Measurements from ENCODE around the gene EHD2. TPM values are rescaled to one million over a fixed set of nuclear protein-coding genes. Genes with fewer than 3 reads are reported as not detected.

The EHD2 gene
- total and polyA plus RNA-seq, 2 of the 13 experiments (the other 11 are each of a cell fraction or from before 2014, with no cell fraction given): 0.09 to 0.28 TPM

DNA sequence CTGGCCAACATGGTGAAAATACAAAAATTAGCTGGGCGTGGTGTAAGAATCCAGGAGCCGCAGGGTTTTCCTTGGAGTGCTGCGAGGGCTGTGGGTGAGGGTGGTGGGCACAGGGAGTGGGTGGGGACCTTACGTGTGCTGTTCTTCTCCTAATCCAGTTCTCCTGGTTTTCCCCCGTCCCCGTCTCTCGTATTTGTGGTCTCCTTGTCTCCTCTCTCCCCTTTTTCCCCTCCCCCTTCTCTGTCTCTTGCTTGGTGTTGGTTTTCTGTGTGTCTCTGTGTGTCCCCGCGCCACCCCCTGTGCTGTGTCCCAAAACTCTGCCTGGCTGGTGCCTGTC lies 67.0 kb downstream of the EHD2 start:
- intact Hi-C loops (cut with micrococcal nuclease; ENCODE audit: unreplicated experiment) (no loop called here), in situ Hi-C loops (cut with HindIII; ENCODE audit: extremely low pct_ligation_motif_present, low pct_unique_long_range_greater_than_20kb) (no loop called here)
- H3K4me2 ChIP-seq (ENCODE audit: low read depth, low read length): peak overlapping the region; percentile 94; the same call in 1 of the 2 replicates
- 96% methylated on average over 9 of the region's 9 CpGs for WGBS (ENCODE audit: low lambda C conversion rate)
- TF ChIP-seq ZNF34 (CRISPR knock-in tag; IDR thresholded peaks at IDR 0.05; ENCODE audit: borderline replicate concordance) (no peak), MXD4 (CRISPR knock-in tag; IDR thresholded peaks at IDR 0.05) (no peak), ZNF629 (CRISPR knock-in tag; conservative IDR thresholded peaks at IDR 0.05) (no peak), RFX1 (IDR thresholded peaks at IDR 0.05) (no peak)
- TF ChIP-seq, protein P1, sequence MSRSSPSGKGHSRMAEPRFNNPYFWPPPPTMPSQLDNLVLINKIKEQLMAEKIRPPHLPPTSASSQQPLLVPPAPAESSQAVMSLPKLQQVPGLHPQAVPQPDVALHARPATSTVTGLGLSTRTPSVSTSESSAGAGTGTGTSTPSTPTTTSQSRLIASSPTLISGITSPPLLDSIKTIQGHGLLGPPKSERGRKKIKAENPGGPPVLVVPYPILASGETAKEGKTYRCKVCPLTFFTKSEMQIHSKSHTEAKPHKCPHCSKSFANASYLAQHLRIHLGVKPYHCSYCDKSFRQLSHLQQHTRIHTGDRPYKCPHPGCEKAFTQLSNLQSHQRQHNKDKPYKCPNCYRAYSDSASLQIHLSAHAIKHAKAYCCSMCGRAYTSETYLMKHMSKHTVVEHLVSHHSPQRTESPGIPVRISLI (CRISPR knock-in tag; IDR thresholded peaks at IDR 0.05; ENCODE audit: borderline replicate concordance): no peak
- H3K36me3 ChIP-seq (replicated peaks in 1 of 2; ENCODE audit: control insufficient read depth in 1 of 2, insufficient read depth in 2 of 2, low read length in 2 of 2): peaks cover 0 to 22% of the 10 kb centered on the region in 2 experiments; a peak in 3 of 5 replicates
- peak overlapping the region in 1 of 3 experiments; percentile 88; a peak in 1 of 6 replicates for H3K4me3 ChIP-seq (replicated peaks in 1 of 3; ENCODE audit: insufficient read depth in 1 of 3, low read depth in 2 of 3, low read length in 3 of 3)
- H2AFZ ChIP-seq (ENCODE audit: low read length): no peak overlapping the region
- ChIA-PET CTCF (ENCODE audit: low intra/inter-chr PET ratio, low total read pairs) (no interaction called here), POLR2A (no interaction called here)
- DNase-seq (ENCODE audit: low spot score) (no peak), ATAC-seq (no peak), FAIRE-seq (no peak)
- peaks cover 18% of the 10 kb centered on the region for H3K79me2 ChIP-seq (ENCODE audit: insufficient read depth, low read length)
- no peaks in the 10 kb centered on the region; a peak in 1 of 5 replicates for H3K27me3 ChIP-seq (ENCODE audit: control insufficient read depth in 1 of 2, insufficient read depth in 2 of 2, low read length in 2 of 2)
- no peaks in the 10 kb centered on the region for H4K20me1 ChIP-seq (ENCODE audit: insufficient read depth, low read length)
- peaks cover 36% of the 10 kb centered on the region for H3K4me1 ChIP-seq (ENCODE audit: insufficient read depth, low read length)
- no peaks in the 10 kb centered on the region for H3K9me3 ChIP-seq (ENCODE audit: low read length)
- no TSS peak for BruUV-seq (replicated peaks)
- no peak overlapping the region for H3K27ac ChIP-seq (ENCODE audit: extremely low read length, insufficient read depth, low read length)
- H3K9ac ChIP-seq (ENCODE audit: insufficient read depth, low read depth, low read length): peak overlapping the region; percentile 97; the same call in 1 of the 2 replicates

DNA sequence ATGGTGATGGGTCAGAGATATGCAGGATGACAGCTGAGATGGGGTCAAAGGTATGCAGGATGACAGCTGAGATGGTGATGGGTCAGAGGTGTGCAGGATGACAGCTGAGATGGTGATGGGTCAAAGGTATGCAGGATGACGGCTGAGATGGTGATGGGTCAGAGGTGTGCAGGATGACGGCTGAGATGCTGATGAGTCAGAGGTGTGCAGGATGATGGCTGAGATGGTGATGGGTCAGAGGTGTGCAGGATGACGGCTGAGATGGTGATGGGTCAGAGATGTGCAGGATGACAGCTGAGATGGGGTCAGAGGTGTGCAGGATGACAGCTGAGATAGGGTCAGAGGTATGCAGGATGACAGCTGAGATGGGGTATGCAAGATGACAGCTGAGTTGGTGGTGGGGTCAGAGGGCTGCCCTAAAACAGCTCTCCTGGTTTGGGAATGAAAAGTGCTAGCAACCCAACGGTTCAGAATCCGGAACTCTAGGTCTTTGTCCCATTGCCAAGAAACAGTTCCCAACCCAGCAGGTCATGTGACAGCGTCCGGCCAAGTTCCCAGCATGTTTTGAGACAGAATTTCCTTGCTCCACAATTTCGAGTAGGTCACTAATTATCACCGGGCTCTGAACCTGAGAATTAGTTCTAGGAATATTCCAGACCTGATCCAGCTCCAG lies 68.5 kb downstream of the EHD2 start:
- peaks cover 26% of the 10 kb centered on the region for H3K4me1 ChIP-seq (ENCODE audit: insufficient read depth, low read length)
- H3K4me2 ChIP-seq (ENCODE audit: low read depth, low read length): no peak overlapping the region
- BruUV-seq (replicated peaks): no TSS peak
- FAIRE-seq (no peak), DNase-seq (ENCODE audit: low spot score) (no peak), ATAC-seq (no peak)
- H3K27me3 ChIP-seq (ENCODE audit: control insufficient read depth in 1 of 2, insufficient read depth in 2 of 2, low read length in 2 of 2): no peaks in the 10 kb centered on the region; a peak in 1 of 5 replicates
- H3K36me3 ChIP-seq (replicated peaks in 1 of 2; ENCODE audit: control insufficient read depth in 1 of 2, insufficient read depth in 2 of 2, low read length in 2 of 2): peaks cover 1 to 22% of the 10 kb centered on the region in 2 experiments; a peak in 4 of 5 replicates
- H3K9me3 ChIP-seq (ENCODE audit: low read length): no peaks in the 10 kb centered on the region
- H4K20me1 ChIP-seq (ENCODE audit: insufficient read depth, low read length): no peaks in the 10 kb centered on the region
- H3K27ac ChIP-seq (ENCODE audit: extremely low read length, insufficient read depth, low read length): no peak overlapping the region
- no peak overlapping the region for H3K4me3 ChIP-seq (replicated peaks in 1 of 3; ENCODE audit: insufficient read depth in 1 of 3, low read depth in 2 of 3, low read length in 3 of 3)
- ChIA-PET CTCF (ENCODE audit: low intra/inter-chr PET ratio, low total read pairs) (no interaction called here), POLR2A (interaction anchor here (0.7 kb wide), 1 partner anchor 44 kb away, joined by 3 read pairs; no protein-coding TSS in a partner anchor)
- intact Hi-C loops (cut with micrococcal nuclease; ENCODE audit: unreplicated experiment): no loop called here
- WGBS (ENCODE audit: low lambda C conversion rate): 94% methylated on average over 9 of the region's 9 CpGs
- no peak overlapping the region for H3K9ac ChIP-seq (ENCODE audit: insufficient read depth, low read depth, low read length)
- peaks cover 18% of the 10 kb centered on the region for H3K79me2 ChIP-seq (ENCODE audit: insufficient read depth, low read length)
- in situ Hi-C loops (cut with HindIII; ENCODE audit: extremely low pct_ligation_motif_present, low pct_unique_long_range_greater_than_20kb): no loop called here
- no peak overlapping the region for H2AFZ ChIP-seq (ENCODE audit: low read length)
- TF ChIP-seq IKZF4 (CRISPR knock-in tag; IDR thresholded peaks at IDR 0.05; ENCODE audit: borderline replicate concordance, low read depth, not compliant biosample characterization): no peak
- TF ChIP-seq, protein P2, sequence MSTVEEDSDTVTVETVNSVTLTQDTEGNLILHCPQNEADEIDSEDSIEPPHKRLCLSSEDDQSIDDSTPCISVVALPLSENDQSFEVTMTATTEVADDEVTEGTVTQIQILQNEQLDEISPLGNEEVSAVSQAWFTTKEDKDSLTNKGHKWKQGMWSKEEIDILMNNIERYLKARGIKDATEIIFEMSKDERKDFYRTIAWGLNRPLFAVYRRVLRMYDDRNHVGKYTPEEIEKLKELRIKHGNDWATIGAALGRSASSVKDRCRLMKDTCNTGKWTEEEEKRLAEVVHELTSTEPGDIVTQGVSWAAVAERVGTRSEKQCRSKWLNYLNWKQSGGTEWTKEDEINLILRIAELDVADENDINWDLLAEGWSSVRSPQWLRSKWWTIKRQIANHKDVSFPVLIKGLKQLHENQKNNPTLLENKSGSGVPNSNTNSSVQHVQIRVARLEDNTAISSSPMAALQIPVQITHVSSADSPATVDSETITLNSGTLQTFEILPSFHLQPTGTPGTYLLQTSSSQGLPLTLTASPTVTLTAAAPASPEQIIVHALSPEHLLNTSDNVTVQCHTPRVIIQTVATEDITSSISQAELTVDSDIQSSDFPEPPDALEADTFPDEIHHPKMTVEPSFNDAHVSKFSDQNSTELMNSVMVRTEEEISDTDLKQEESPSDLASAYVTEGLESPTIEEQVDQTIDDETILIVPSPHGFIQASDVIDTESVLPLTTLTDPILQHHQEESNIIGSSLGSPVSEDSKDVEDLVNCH (CRISPR knock-in tag; IDR thresholded peaks at IDR 0.05): no peak
- no peak for TF ChIP-seq DPF2 (CRISPR knock-in tag; IDR thresholded peaks at IDR 0.05; ENCODE audit: borderline replicate concordance, low read depth)
- TF ChIP-seq LCORL (IDR thresholded peaks at IDR 0.05): no peak
- TF ChIP-seq LCORL (CRISPR knock-in tag; IDR thresholded peaks at IDR 0.05): no peak
- TF ChIP-seq ZSCAN20 (CRISPR knock-in tag; IDR thresholded peaks at IDR 0.05; ENCODE audit: borderline replicate concordance): no peak
- no peak for TF ChIP-seq GPN1 (CRISPR knock-in tag; IDR thresholded peaks at IDR 0.05; ENCODE audit: borderline replicate concordance)
- no peak for TF ChIP-seq ZNF431 (CRISPR knock-in tag; IDR thresholded peaks at IDR 0.05; ENCODE audit: borderline replicate concordance, low read depth)

Measured in HepG2 (cell line).